Esophagus (tissue), 2 donors: ENCODE data around the gene TTLL3. TPM values are rescaled to one million over a fixed set of nuclear protein-coding genes. Genes with fewer than 3 reads are reported as not detected.
"Not testable (repeated sequence)": the region's sequence is repeated elsewhere in the genome, so short reads cannot be mapped to it uniquely, and the experiment has no call there.

Experiments used
- H3K27ac ChIP-seq, 2 donors: one replicate each; pipeline ENCODE4 v1.5.1; 2013; ENCODE audit warnings: low read depth in 2 of 2, mild to moderate bottlenecking in 2 of 2, inconsistent platforms in 1 of 2, low read length in 1 of 2, moderate library complexity in 1 of 2
- H3K27me3 ChIP-seq, 2 donors: one replicate each; pipeline ENCODE4 v1.6.1; 2013; ENCODE audit warnings: low read length in 2 of 2, control low read depth in 1 of 2, mild to moderate bottlenecking in 1 of 2; ENCODE audit not compliant: insufficient read depth in 2 of 2, control insufficient read depth in 1 of 2
- H3K36me3 ChIP-seq, 2 donors: one replicate each; pipeline ENCODE4 v1.6.1; 2013; ENCODE audit warnings: low read length in 1 of 2; ENCODE audit not compliant: control insufficient read depth in 2 of 2, insufficient read depth in 2 of 2
- H3K4me1 ChIP-seq, 2 donors: one replicate each; pipeline ENCODE4 v1.6.1; 2013; ENCODE audit warnings: low read length in 1 of 2; ENCODE audit not compliant: control insufficient read depth in 2 of 2, insufficient read depth in 2 of 2
- H3K4me3 ChIP-seq, 2 donors: one replicate each; pipeline ENCODE4 v1.5.1; 2013; ENCODE audit warnings: low read length in 2 of 2, mild to moderate bottlenecking in 2 of 2, low read depth in 1 of 2, moderate library complexity in 1 of 2
- H3K9me3 ChIP-seq, 2 donors: one replicate each; pipeline ENCODE4 v1.6.1; 2013; ENCODE audit warnings: mild to moderate bottlenecking in 2 of 2, low read depth in 1 of 2, low read length in 1 of 2, moderate library complexity in 1 of 2; ENCODE audit not compliant: control insufficient read depth in 2 of 2, insufficient read depth in 1 of 2
- WGBS, 2 donors: extraction: QIAGEN DNeasy Blood & Tissue Kit; methylation state at CpG; one replicate each; pipeline ENCODE4 v1.1.7; 2013; 5-methylcytosine and 5-hydroxymethylcytosine counted together
- polyA plus RNA-seq, 2 donors: library from polyadenylated mRNA; stranded (reverse); fragments of 200-250 nt; gene quantifications; one replicate each; pipeline ENCODE4 v1.2.3, GENCODE V29; 2013
- donor health status: healthy with polysubstance abuse.
- donor health status: Bipolar disorder and iron deficiency.

The TTLL3 gene
- polyA plus RNA-seq, 2 donors: 14.5 to 31.2 TPM

GRCh38 chr3:9833078-9833477 lies 23.0 kb downstream of the TTLL3 start:
- no peaks in the 10 kb centered on the region for H3K9me3 ChIP-seq
- no peaks in the 10 kb centered on the region for H3K27me3 ChIP-seq
- no peak overlapping the region for H3K27ac ChIP-seq
- H3K4me3 ChIP-seq: no peak overlapping the region
- no peaks in the 10 kb centered on the region for H3K4me1 ChIP-seq
- peaks cover 6 to 32% of the 10 kb centered on the region in 2 donors for H3K36me3 ChIP-seq
- 90 to 98% methylated on average over 9 of the region's 9 CpGs for WGBS, 2 donors

GRCh38 chr3:9834520-9835380 lies 24.7 kb downstream of the TTLL3 start:
- Histone ChIP-seq H3K36me3 (peaks cover 6 to 38% of the 10 kb centered on the region in 2 donors), H3K4me1 (no peaks in the 10 kb centered on the region), H3K4me3 (no peak overlapping the region), H3K9me3 (no peaks in the 10 kb centered on the region), H3K27me3 (no peaks in the 10 kb centered on the region), H3K27ac (no peak overlapping the region)
- WGBS, 2 donors: 77 to 83% methylated on average over 18 of the region's 18 CpGs

- H3K9me3 ChIP-seq: no peaks in the 10 kb centered on the region
- no peak overlapping the region for H3K27ac ChIP-seq
- peaks cover 0 to 2% of the 10 kb centered on the region in 2 donors for H3K4me1 ChIP-seq
- 79 to 84% methylated on average over 12 of the region's 12 CpGs for WGBS, 2 donors
- H3K4me3 ChIP-seq: no peak overlapping the region
- H3K27me3 ChIP-seq: no peaks in the 10 kb centered on the region
- peaks cover 1 to 36% of the 10 kb centered on the region in 2 donors for H3K36me3 ChIP-seq
These were observed 27.9 kb downstream of the TTLL3 start for GRCh38 chr3:9837701-9838582.

- Histone ChIP-seq H3K27me3 (no peaks in the 10 kb centered on the region), H3K36me3 (peaks cover 0 to 31% of the 10 kb centered on the region in 2 donors), H3K27ac (no peak overlapping the region), H3K4me1 (peaks cover 0 to 5% of the 10 kb centered on the region in 2 donors), H3K4me3 (no peak overlapping the region), H3K9me3 (no peaks in the 10 kb centered on the region)
- WGBS, 2 donors: 80 to 83% methylated on average over 4 of the region's 4 CpGs
These were observed 28.8 kb downstream of the TTLL3 start for GRCh38 chr3:9838856-9839255.

- 82 to 84% methylated on average over 8 of the region's 8 CpGs for WGBS, 2 donors
These were observed 31.0 kb downstream of the TTLL3 start for GRCh38 chr3:9841015-9841414.

GRCh38 chr3:9843715-9844438 lies 33.8 kb downstream of the TTLL3 start, which contains the start of gene RPUSD3:
Gene RPUSD3 (minus strand): TSS chr3:9844008. CDS start chr3:9843990, 18 bp downstream.
- Histone ChIP-seq H3K4me3 (peak within 1 kb of the TSS; percentile 58 to 86), H3K9me3 (no peaks in the 10 kb centered on the region), H3K4me1 (peaks cover 0 to 5% of the 10 kb centered on the region in 2 donors), H3K27me3 (no peaks in the 10 kb centered on the region), H3K27ac (peak within 1 kb of the TSS; percentile 83 to 91), H3K36me3 (peaks cover 0 to 7% of the 10 kb centered on the region in 2 donors)
- 0 to 1% methylated on average over 42 of the region's 42 CpGs for WGBS, 2 donors

More at GRCh38 chr3:9841015-9841414, 31.0 kb downstream of the TTLL3 start:
- Histone ChIP-seq H3K27ac (no peak overlapping the region), H3K27me3 (no peaks in the 10 kb centered on the region), H3K4me1 (peaks cover 0 to 5% of the 10 kb centered on the region in 2 donors), H3K4me3 (no peak overlapping the region), H3K36me3 (peaks cover 0 to 16% of the 10 kb centered on the region in 2 donors), H3K9me3 (no peaks in the 10 kb centered on the region)

GRCh38 chr3:9846231-9846630 lies 36.2 kb downstream of the TTLL3 start:
- Histone ChIP-seq H3K9me3 (no peaks in the 10 kb centered on the region), H3K4me1 (peaks cover 0 to 5% of the 10 kb centered on the region in 2 donors), H3K4me3 (no peak overlapping the region), H3K36me3 (no peaks in the 10 kb centered on the region), H3K27me3 (no peaks in the 10 kb centered on the region), H3K27ac (no peak overlapping the region)
- 76 to 84% methylated on average over 6 of the region's 6 CpGs for WGBS, 2 donors

GRCh38 chr3:9846931-9847488 lies 36.9 kb downstream of the TTLL3 start:
- Histone ChIP-seq H3K4me1 (peaks cover 0 to 5% of the 10 kb centered on the region in 2 donors), H3K27ac (no peak overlapping the region), H3K9me3 (no peaks in the 10 kb centered on the region), H3K4me3 (no peak overlapping the region), H3K36me3 (no peaks in the 10 kb centered on the region), H3K27me3 (no peaks in the 10 kb centered on the region)
- WGBS, 2 donors: 94 to 95% methylated on average over 6 of the region's 6 CpGs

- H3K9me3 ChIP-seq, H3K27me3 ChIP-seq, H3K36me3 ChIP-seq, H3K27ac ChIP-seq, H3K4me1 ChIP-seq, H3K4me3 ChIP-seq: not testable (repeated sequence)
- WGBS, 2 donors: 45 to 46% methylated on average over 7 to 8 of the region's 9 CpGs
These were observed 37.8 kb downstream of the TTLL3 start for GRCh38 chr3:9847870-9848269.
